ENCODE data around the gene EFCAB14.
"Not testable (repeated sequence)": the region's sequence is repeated elsewhere in the genome, so short reads cannot be mapped to it uniquely, and the experiment has no call there.

Gene EFCAB14

GRCh38 chr1:46682064-46682463, 36.9 kb downstream of the EFCAB14 start:
- DNase-seq: no peak

- no peak for DNase-seq
These were observed 37.4 kb downstream of the EFCAB14 start for GRCh38 chr1:46681333-46682034.

- DNase-seq: no peak
These were observed 38.9 kb downstream of the EFCAB14 start for GRCh38 chr1:46679789-46680573.

- no peak for DNase-seq
These were observed 41.6 kb downstream of the EFCAB14 start for GRCh38 chr1:46677339-46677738.

GRCh38 chr1:46676531-46676930, 42.4 kb downstream of the EFCAB14 start:
- no peak for DNase-seq

GRCh38 chr1:46675549-46676314, 43.2 kb downstream of the EFCAB14 start:
- DNase-seq: no peak

GRCh38 chr1:46673749-46674182, 45.1 kb downstream of the EFCAB14 start:
- DNase-seq: no peak

GRCh38 chr1:46672696-46673095, 46.2 kb downstream of the EFCAB14 start:
- DNase-seq: no peak

- no peak for DNase-seq
These were observed 47.4 kb downstream of the EFCAB14 start, which contains the start of gene TEX38 for GRCh38 chr1:46671554-46671953. TEX38 (plus strand) TSS chr1:46671854; CDS start chr1:46671935, 81 bp downstream.

- no peak for DNase-seq
These were observed 48.8 kb downstream of the EFCAB14 start for GRCh38 chr1:46670134-46670533.

- DNase-seq: no peak
These were observed 50.8 kb downstream of the EFCAB14 start, which contains the start of gene ATPAF1 for GRCh38 chr1:46667782-46668760. ATPAF1 (minus strand) TSS chr1:46668364; CDS start chr1:46668322, 42 bp downstream.

- no peak for DNase-seq
These were observed 52.9 kb downstream of the EFCAB14 start for GRCh38 chr1:46665983-46666382.

- not testable (repeated sequence) for DNase-seq
These were observed 56.0 kb downstream of the EFCAB14 start for GRCh38 chr1:46662919-46663318.

GRCh38 chr1:46660116-46660515, 58.8 kb downstream of the EFCAB14 start:
- DNase-seq: not testable (repeated sequence)

GRCh38 chr1:46659307-46659870, 59.5 kb downstream of the EFCAB14 start:
- no peak for DNase-seq

- no peak for DNase-seq
These were observed 61.1 kb downstream of the EFCAB14 start for GRCh38 chr1:46657775-46658174.

- DNase-seq: no peak
These were observed 62.3 kb downstream of the EFCAB14 start for GRCh38 chr1:46656643-46657042.

GRCh38 chr1:46655848-46656247, 63.1 kb downstream of the EFCAB14 start:
- no peak for DNase-seq

- DNase-seq: not testable (repeated sequence)
These were observed 64.2 kb downstream of the EFCAB14 start for GRCh38 chr1:46654698-46655097.

GRCh38 chr1:46654012-46654411, 64.9 kb downstream of the EFCAB14 start:
- no peak for DNase-seq

- DNase-seq: no peak
These were observed 65.4 kb downstream of the EFCAB14 start for GRCh38 chr1:46653405-46653958.

Measured in GDM1 (cell line).